ENCODE results near the gene ZNF324B. TPM values are rescaled to one million over a fixed set of nuclear protein-coding genes. Genes with fewer than 3 reads are reported as not detected.
A peak's percentile ranks its signal among the peaks of the same experiment; 100 is the strongest.

Gene ZNF324B
- total and polyA plus RNA-seq, 2 of the 8 experiments (the other 6 are each of a cell fraction or from before 2014, with no cell fraction given) = 2.9 to 6.0 TPM

- TF ChIP-seq HDAC2 (IDR thresholded peaks at IDR 0.05; ENCODE audit: borderline replicate concordance in 1 of 2, low read depth in 2 of 2, low read length in 2 of 2) (no peak; a peak in 1 of 4 replicates), TAF1 (IDR thresholded peaks at IDR 0.05; ENCODE audit: low read depth, low read length) (peak; percentile 17; the same call in 1 of the 2 replicates), SUZ12 (IDR thresholded peaks at IDR 0.05; ENCODE audit: low read length) (no peak), EP300 (IDR thresholded peaks at IDR 0.05; ENCODE audit: borderline replicate concordance in 1 of 2, low read depth in 2 of 2, low read length in 2 of 2) (no peak), PHF8 (conservative IDR thresholded peaks at IDR 0.05; ENCODE audit: low read depth, low read length) (no peak; the same call in 1 of the 2 replicates), KDM4A (IDR thresholded peaks at IDR 0.05; ENCODE audit: low read depth, low read length, severe bottlenecking) (peak; percentile 69), POLR2A (IDR thresholded peaks at IDR 0.05; ENCODE audit: control extremely low read depth in 1 of 2, low read depth in 2 of 2, low read length in 2 of 2) (peak in 1 of 2 experiments; percentile 73; a peak in 2 of 3 replicates), TBP (IDR thresholded peaks at IDR 0.05; ENCODE audit: low read depth, low read length) (no peak; the same call in 1 of the 2 replicates), BRCA1 (IDR thresholded peaks at IDR 0.05; ENCODE audit: low read depth, low read length) (no peak), SIN3A (conservative IDR thresholded peaks at IDR 0.05 in 1 of 2, IDR thresholded peaks at IDR 0.05 in 1 of 2; ENCODE audit: low read depth in 1 of 2, low read length in 2 of 2) (peak; percentile 71 to 83; a peak in 2 of 4 replicates), ASH2L (IDR thresholded peaks at IDR 0.05; ENCODE audit: low read length) (no peak), CTBP2 (IDR thresholded peaks at IDR 0.05; ENCODE audit: borderline replicate concordance, insufficient read depth, insufficient read length, low read length) (no peak), CHD2 (IDR thresholded peaks at IDR 0.05; ENCODE audit: low read length) (peak; percentile 31; the same call in 1 of the 2 replicates), CBX5 (IDR thresholded peaks at IDR 0.05; ENCODE audit: low read depth, low read length) (no peak), POLR2AphosphoS5 (IDR thresholded peaks at IDR 0.05; ENCODE audit: low read depth, low read length) (peak; percentile 60), BACH1 (IDR thresholded peaks at IDR 0.05; ENCODE audit: low read length) (peak; percentile 28; the same call in 1 of the 2 replicates), CREB1 (IDR thresholded peaks at IDR 0.05) (peak; percentile 78), GABPA (IDR thresholded peaks at IDR 0.05; ENCODE audit: borderline replicate concordance, insufficient read depth, low read length) (0 out of 2 replicates have a peak, but pooled peaks have one; percentile 51), YY1 (IDR thresholded peaks at IDR 0.05; ENCODE audit: low read depth, low read length) (no peak), RAD21 (IDR thresholded peaks at IDR 0.05 in 1 of 2, conservative IDR thresholded peaks at IDR 0.05 in 1 of 2; ENCODE audit: low read depth in 2 of 2, low read length in 2 of 2) (no peak; a peak in 1 of 4 replicates)
Measured at GRCh38 chr19:58475714-58476497, 24.5 kb downstream of the ZNF324B start, which contains the start of gene ZNF446 (continued).

Measured in H1 (cell line).